GM12873 (cell line): ENCODE measurements around the gene CENPF.

ENCODE experiments used
- TF ChIP-seq, protein P1 (sequence below): IDR thresholded peaks from 2 replicates; pipeline ENCODE4 v1.5.1; 2012; ENCODE audit warnings: low read depth, mild to moderate bottlenecking, moderate library complexity, low read length, control low read depth; ENCODE audit not compliant: insufficient read depth; ENCODE audit errors: missing control alignments

CENPF gene

DNA sequence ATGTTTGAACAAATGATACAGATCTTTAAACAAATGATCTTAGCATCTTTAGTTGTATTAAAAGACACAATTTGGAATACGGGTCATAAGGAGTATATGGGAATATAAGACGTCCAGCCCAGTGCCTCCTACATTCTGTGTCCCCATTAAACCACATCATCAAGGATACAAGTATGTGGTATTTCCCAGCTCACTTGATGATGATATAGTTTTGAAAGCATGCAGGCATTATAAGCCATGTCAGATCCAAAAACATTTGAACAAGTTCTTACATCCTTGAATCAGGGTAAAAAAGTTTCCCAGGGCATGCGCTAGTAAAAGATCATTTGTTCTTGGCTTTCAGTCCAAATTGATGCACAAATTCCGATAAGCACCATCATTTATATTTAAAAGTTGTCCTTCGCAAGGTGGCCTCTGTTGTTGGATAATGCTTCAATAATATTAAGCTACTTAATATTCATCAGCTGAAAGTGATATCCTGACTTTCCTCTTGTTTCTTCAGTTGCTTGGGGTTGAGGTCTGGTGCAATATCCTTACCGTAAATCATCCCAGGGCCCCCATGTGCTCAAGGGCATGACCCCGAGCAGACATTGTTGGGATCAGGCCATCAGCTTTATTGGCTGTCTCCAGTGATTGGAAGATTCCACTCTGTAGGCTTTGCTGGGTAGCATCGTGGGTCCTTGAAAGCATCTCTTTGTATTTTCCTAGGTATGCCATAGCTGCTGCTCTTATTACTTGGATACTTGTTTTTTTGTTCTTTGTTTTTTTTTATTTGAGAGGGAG lies 61.8 kb downstream of the CENPF start:
- TF ChIP-seq, protein P1, sequence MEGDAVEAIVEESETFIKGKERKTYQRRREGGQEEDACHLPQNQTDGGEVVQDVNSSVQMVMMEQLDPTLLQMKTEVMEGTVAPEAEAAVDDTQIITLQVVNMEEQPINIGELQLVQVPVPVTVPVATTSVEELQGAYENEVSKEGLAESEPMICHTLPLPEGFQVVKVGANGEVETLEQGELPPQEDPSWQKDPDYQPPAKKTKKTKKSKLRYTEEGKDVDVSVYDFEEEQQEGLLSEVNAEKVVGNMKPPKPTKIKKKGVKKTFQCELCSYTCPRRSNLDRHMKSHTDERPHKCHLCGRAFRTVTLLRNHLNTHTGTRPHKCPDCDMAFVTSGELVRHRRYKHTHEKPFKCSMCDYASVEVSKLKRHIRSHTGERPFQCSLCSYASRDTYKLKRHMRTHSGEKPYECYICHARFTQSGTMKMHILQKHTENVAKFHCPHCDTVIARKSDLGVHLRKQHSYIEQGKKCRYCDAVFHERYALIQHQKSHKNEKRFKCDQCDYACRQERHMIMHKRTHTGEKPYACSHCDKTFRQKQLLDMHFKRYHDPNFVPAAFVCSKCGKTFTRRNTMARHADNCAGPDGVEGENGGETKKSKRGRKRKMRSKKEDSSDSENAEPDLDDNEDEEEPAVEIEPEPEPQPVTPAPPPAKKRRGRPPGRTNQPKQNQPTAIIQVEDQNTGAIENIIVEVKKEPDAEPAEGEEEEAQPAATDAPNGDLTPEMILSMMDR, result no peak

DNA sequence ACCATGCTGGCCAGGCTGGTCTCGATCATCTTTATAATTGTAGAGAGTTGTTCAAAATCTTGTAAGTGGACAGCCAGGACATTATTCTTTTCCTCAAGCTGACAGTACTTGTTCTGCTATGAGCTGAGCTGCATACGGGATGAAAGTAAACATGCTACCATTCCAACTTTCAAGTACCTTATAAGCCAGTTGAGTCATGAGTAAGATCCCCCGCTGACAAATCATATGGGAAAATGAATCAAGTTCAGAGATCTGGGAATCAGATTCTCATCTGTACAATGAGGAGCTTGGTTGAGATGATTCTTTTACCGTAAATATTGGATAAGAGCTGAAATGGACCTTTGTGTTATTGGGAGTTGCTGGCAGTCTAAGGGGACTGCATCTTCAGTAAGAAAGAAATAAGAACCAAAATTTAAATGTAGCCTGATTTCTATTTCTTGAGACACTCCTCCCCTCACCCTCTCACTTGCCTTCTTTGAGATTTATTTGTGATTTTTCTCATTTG lies 62.7 kb downstream of the CENPF start:
- TF ChIP-seq, protein P1, result no peak

DNA sequence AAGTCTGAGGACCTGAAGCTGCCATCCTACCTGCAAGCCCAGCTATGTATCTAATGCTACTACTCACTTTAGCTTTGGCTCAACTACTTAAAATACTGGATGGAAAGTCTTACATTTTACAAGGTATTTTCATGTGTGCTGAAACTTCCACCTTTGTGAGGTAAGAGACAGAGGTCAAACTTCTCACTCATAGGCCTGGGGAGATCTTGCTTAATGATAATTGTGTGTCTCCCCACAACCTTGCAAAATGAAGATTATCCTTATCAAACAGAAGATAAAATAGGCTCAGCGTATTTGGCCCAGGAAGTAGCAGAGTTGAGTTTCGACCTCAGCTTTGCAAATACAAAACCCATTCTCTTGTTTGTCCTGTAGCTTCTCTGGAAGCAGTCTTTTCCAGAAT lies 63.7 kb downstream of the CENPF start:
- TF ChIP-seq, protein P1, result no peak

DNA sequence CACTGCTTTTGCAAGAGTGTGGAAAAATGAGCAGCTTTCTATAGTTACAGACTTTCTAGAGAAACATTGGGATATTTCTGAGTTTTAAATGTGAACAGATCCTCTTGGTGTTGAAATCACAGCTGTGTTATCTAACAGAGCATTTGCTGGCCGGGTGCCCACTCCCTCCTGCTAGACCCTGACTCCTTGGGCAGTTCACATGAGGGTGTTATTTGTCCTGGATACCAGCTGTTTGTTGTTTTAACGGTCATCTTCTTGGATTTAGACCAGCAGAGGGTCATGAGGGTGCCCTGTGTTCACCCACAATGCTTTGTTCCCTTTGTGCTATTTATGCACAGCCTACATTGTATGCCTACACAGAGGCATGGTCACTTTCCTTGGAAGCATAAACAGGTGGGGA lies 67.1 kb downstream of the CENPF start:
- TF ChIP-seq, protein P1, result no peak

DNA sequence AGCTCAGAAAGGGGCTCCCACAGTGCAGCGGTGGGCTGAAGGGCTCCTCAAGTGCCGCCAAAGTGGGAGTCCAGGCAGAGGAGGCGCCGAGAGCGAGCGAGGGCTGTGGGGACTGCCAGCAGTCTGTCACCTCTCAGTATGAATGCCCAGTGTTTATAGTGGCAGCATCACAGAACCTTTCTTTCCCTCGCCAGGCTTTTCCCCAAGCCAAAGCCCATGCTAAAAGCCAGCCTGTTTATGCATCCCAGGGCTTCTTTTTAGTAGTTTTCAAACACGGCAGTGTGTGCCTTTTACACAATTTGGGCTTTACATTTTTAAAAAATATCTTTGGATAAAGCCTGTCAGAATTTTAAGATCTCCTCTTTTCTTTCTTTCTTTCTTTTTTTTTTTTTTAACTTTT lies 70.6 kb downstream of the CENPF start:
- TF ChIP-seq, protein P1, result no peak

DNA sequence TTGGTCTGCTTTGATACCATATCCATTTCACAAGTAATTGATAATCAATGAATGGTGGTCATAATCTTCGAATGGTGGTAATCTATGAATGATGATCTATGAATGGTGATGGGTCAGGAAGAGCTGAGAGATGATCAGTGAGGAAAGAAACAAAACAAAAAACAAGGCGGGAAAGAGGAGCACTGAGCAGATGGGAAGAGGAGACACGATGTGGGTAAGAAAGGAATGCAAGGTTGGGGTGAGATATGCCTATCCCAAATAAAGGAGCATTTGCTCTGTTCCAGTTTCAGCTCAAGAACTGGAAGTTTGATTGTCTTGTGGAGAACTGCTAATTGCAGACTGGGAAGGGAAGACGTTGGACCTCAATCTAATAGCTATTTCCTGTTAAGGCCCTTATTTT lies 73.8 kb downstream of the CENPF start:
- TF ChIP-seq, protein P1, result no peak

DNA sequence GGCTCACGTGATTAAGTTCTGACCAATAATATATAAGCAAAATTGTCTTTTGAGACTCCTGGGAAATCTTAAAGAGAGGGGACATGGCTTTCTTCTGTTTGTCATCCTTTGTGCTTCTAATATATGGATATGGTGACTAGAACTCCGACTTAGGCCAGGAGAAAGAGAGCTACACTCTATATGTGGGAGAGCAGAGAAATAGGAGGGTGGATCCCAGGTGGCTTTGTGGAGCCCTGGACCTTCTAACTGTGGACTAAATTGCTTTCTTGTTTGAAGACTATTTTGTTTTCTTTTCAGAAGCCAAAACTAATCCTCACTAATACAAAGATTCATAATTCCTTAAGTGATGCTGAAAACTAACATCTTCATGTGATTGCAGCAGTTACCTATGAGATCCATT lies 75.0 kb downstream of the CENPF start:
- TF ChIP-seq, protein P1, result no peak
